Measurements from ENCODE around the gene MAML2. TPM values are rescaled to one million over a fixed set of nuclear protein-coding genes. Genes with fewer than 3 reads are reported as not detected.

Gene MAML2
- total RNA-seq, 4 donors from 2014 or later: 20.0 to 33.7 (median 23.2) TPM

- intact Hi-C loops (cut with DNase I): loop anchor here (5.0 kb wide), 1 partner anchor 552 kb away; no protein-coding TSS in a partner anchor
- H3K4me1 ChIP-seq: peaks cover 14 to 32% (median 21%) of the 10 kb centered on the region in 4 donors
- WGBS: 0% methylated on average over 21 of the region's 30 CpGs
Measured at GRCh38 chr11:96388891-96389719, 46.1 kb upstream of the MAML2 start.

GRCh38 chr11:96385187-96385586, 42.2 kb upstream of the MAML2 start:
- DNase-seq (ENCODE audit: extremely low spot score): no peak
- no peaks in the 10 kb centered on the region for H3K27me3 ChIP-seq
- no peak overlapping the region for H3K27ac ChIP-seq (replicated peaks in 1 of 4)
- TF ChIP-seq POLR2AphosphoS5 (IDR thresholded peaks at IDR 0.05) (no peak), POLR2A (IDR thresholded peaks at IDR 0.05; ENCODE audit: low read depth) (no peak), EP300 (IDR thresholded peaks at IDR 0.05) (no peak)
- TF ChIP-seq, protein P1, sequence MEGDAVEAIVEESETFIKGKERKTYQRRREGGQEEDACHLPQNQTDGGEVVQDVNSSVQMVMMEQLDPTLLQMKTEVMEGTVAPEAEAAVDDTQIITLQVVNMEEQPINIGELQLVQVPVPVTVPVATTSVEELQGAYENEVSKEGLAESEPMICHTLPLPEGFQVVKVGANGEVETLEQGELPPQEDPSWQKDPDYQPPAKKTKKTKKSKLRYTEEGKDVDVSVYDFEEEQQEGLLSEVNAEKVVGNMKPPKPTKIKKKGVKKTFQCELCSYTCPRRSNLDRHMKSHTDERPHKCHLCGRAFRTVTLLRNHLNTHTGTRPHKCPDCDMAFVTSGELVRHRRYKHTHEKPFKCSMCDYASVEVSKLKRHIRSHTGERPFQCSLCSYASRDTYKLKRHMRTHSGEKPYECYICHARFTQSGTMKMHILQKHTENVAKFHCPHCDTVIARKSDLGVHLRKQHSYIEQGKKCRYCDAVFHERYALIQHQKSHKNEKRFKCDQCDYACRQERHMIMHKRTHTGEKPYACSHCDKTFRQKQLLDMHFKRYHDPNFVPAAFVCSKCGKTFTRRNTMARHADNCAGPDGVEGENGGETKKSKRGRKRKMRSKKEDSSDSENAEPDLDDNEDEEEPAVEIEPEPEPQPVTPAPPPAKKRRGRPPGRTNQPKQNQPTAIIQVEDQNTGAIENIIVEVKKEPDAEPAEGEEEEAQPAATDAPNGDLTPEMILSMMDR (IDR thresholded peaks at IDR 0.05): no peak
- H3K4me3 ChIP-seq: no peak overlapping the region
- H3K36me3 ChIP-seq: peaks cover 0 to 39% (median 17%) of the 10 kb centered on the region in 4 donors
- whole genome bisulfite sequencing: 93% methylated on average over 2 of the region's 2 CpGs
- H3K4me1 ChIP-seq: peaks cover 8 to 20% (median 12%) of the 10 kb centered on the region in 4 donors
- intact Hi-C loops (cut with DNase I): loop anchor here (5.0 kb wide), 1 partner anchor 548 kb away; no protein-coding TSS in a partner anchor
- H3K9me3 ChIP-seq: no peaks in the 10 kb centered on the region

More at GRCh38 chr11:96388891-96389719, 46.1 kb upstream of the MAML2 start:
- peaks cover 0 to 5% (median 0%) of the 10 kb centered on the region in 4 donors for H3K36me3 ChIP-seq
- H3K4me3 ChIP-seq: peak overlapping the region; percentile 82 to 99 (median 90)
- no peaks in the 10 kb centered on the region for H3K27me3 ChIP-seq
- TF ChIP-seq EP300 (IDR thresholded peaks at IDR 0.05) (no peak), POLR2A (IDR thresholded peaks at IDR 0.05; ENCODE audit: low read depth) (no peak), POLR2AphosphoS5 (IDR thresholded peaks at IDR 0.05) (no peak)
- TF ChIP-seq, protein P1 (IDR thresholded peaks at IDR 0.05): no peak
- H3K9me3 ChIP-seq: no peaks in the 10 kb centered on the region
- no peak for DNase-seq (ENCODE audit: extremely low spot score)
- peak overlapping the region; percentile 87 to 90 (median 89) for H3K27ac ChIP-seq (replicated peaks in 1 of 4)

DNA sequence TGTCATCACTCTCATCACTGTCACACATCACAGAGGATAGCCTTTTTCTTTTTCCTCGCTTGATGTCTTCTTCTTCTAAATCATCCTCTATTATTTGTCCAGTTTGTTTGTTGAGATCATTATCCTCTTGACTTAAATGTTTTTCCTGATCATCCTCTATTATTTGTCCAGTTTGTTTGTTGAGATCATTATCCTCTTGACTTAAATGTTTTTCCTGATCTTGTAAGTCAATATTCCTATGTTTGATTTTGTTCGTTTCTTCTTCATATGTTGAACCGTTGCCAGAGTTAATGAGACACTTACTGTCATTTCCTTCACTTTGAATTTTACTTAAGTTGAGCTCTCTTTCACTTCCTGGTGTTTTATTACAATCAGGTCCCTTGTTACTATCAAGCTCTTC, 41.2 kb upstream of the MAML2 start:
- no peak overlapping the region for H3K4me3 ChIP-seq
- intact Hi-C loops (cut with DNase I): no loop called here
- H3K4me1 ChIP-seq: peaks cover 8 to 18% (median 12%) of the 10 kb centered on the region in 4 donors
- 86% methylated on average over 3 of the region's 3 CpGs for WGBS
- no peak for DNase-seq (ENCODE audit: extremely low spot score)
- H3K27ac ChIP-seq (replicated peaks in 1 of 4): no peak overlapping the region
- no peaks in the 10 kb centered on the region for H3K27me3 ChIP-seq
- H3K36me3 ChIP-seq: peaks cover 0 to 47% (median 21%) of the 10 kb centered on the region in 4 donors
- no peaks in the 10 kb centered on the region for H3K9me3 ChIP-seq
- TF ChIP-seq POLR2AphosphoS5 (IDR thresholded peaks at IDR 0.05) (no peak), POLR2A (IDR thresholded peaks at IDR 0.05; ENCODE audit: low read depth) (no peak), EP300 (IDR thresholded peaks at IDR 0.05) (no peak)
- TF ChIP-seq, protein P1 (IDR thresholded peaks at IDR 0.05): no peak

GRCh38 chr11:96376796-96377195, 33.8 kb upstream of the MAML2 start:
- WGBS: 97% methylated on average over 1 of the region's 1 CpG
- H3K4me1 ChIP-seq: no peaks in the 10 kb centered on the region
- H3K27me3 ChIP-seq: no peaks in the 10 kb centered on the region
- intact Hi-C loops (cut with DNase I): no loop called here
- H3K9me3 ChIP-seq: no peaks in the 10 kb centered on the region
- peaks cover 5 to 46% (median 23%) of the 10 kb centered on the region in 4 donors for H3K36me3 ChIP-seq
- TF ChIP-seq, protein P1 (IDR thresholded peaks at IDR 0.05): no peak
- TF ChIP-seq EP300 (IDR thresholded peaks at IDR 0.05): no peak
- TF ChIP-seq POLR2AphosphoS5 (IDR thresholded peaks at IDR 0.05): no peak
- TF ChIP-seq POLR2A (IDR thresholded peaks at IDR 0.05; ENCODE audit: low read depth): no peak
- no peak for DNase-seq (ENCODE audit: extremely low spot score)
- H3K27ac ChIP-seq (replicated peaks in 1 of 4): no peak overlapping the region
- H3K4me3 ChIP-seq: no peak overlapping the region

All from esophagus muscularis mucosa (tissue), 4 donors.